A673 (cell line): ENCODE data around the gene LRRC8A. TPM values are rescaled to one million over a fixed set of nuclear protein-coding genes. Genes with fewer than 3 reads are reported as not detected.
A peak's percentile ranks its signal among the peaks of the same experiment; 100 is the strongest.

Source experiments
- BruUV-seq: library from RNA; stranded (reverse); fragments of 400-500 nt; replicated peaks from 2 replicates; lab custom pipeline; 2021; lab: Mats Ljungman, UMichigan
- CTCF ChIA-PET: fragments of 300-600 bp; sonication (Branson Sonifier 250); formaldehyde crosslinking; loops from one replicate; lab custom pipeline; 2022; ENCODE audit warnings: antibody characterized with exemption; lab: Charles Lee
- POLR2A ChIA-PET: fragments of 300-600 bp; sonication (Branson Sonifier 250); formaldehyde crosslinking; loops from one replicate; lab custom pipeline; 2022; ENCODE audit warnings: antibody characterized with exemption; ENCODE audit not compliant: low non-redundant PET; lab: Charles Lee
- DNase-seq: peaks from one replicate; pipeline ENCODE4 v3.0.0-alpha.2; 2015; ENCODE audit warnings: low spot score
- H3K27ac ChIP-seq: fragments of 200-600 bp; sonication (generic); 2 replicates; pipeline ENCODE4 v1.5.1; 2016; ENCODE audit warnings: mixed run types, low read depth, mild to moderate bottlenecking, mixed read lengths, antibody characterized with exemption, low read length; ENCODE audit not compliant: poor library complexity, severe bottlenecking
- H3K27me3 ChIP-seq: fragments of 200-600 bp; sonication (generic); replicated peaks from 2 replicates; pipeline ENCODE4 v1.6.1; 2017; ENCODE audit warnings: mixed run types, low read depth, mild to moderate bottlenecking, mixed read lengths, antibody characterized with exemption, low read length; ENCODE audit not compliant: insufficient read depth, poor library complexity
- H3K36me3 ChIP-seq: fragments of 200-600 bp; sonication (generic); 2 replicates; pipeline ENCODE4 v1.6.1; 2016; ENCODE audit warnings: mixed run types, mild to moderate bottlenecking, mixed read lengths, antibody characterized with exemption, low read length; ENCODE audit not compliant: insufficient read depth, poor library complexity, severe bottlenecking
- H3K4me1 ChIP-seq: fragments of 200-600 bp; sonication (generic); 2 replicates; pipeline ENCODE4 v1.6.1; 2017; ENCODE audit warnings: mixed run types, mild to moderate bottlenecking, mixed read lengths, antibody characterized with exemption, low read length; ENCODE audit not compliant: insufficient read depth, poor library complexity, severe bottlenecking
- H3K4me3 ChIP-seq: fragments of 200-600 bp; sonication (generic); 2 replicates; pipeline ENCODE4 v1.5.1; 2016; ENCODE audit warnings: low read depth, mixed run types, mild to moderate bottlenecking, mixed read lengths, low read length; ENCODE audit not compliant: poor library complexity, severe bottlenecking
- H3K9me3 ChIP-seq: fragments of 200-600 bp; sonication (generic); 2 replicates; pipeline ENCODE4 v1.6.1; 2016; ENCODE audit warnings: mixed run types, low read depth, mild to moderate bottlenecking, mixed read lengths, antibody characterized with exemption, low read length; ENCODE audit not compliant: poor library complexity, severe bottlenecking
- CTCF ChIP-seq: fragments of 300-800, 200-600 bp; sonication (generic); conservative IDR thresholded peaks from 2 replicates; pipeline ENCODE4 v1.5.1; 2017; ENCODE audit warnings: low read depth, mild to moderate bottlenecking, antibody characterized with exemption, low read length, moderate library complexity, mixed read lengths
- EZH2 ChIP-seq: fragments of 200-600 bp; sonication (generic); IDR thresholded peaks from 2 replicates; pipeline ENCODE4 v1.6.1; 2017; ENCODE audit warnings: borderline replicate concordance, low read depth, mild to moderate bottlenecking, mixed read lengths, antibody characterized with exemption, low read length; ENCODE audit not compliant: poor library complexity, severe bottlenecking
- intact Hi-C: fragments of 100-400 bp; cut with micrococcal nuclease; formaldehyde crosslinking; loops from one replicate; pipeline ENCODE4 v1.10.0; 2022; ENCODE audit not compliant: unreplicated experiment
- total RNA-seq: library from RNA; stranded (reverse); gene quantifications from 2 replicates; pipeline ENCODE4 v1.2.3, GENCODE V29; 2021

The LRRC8A gene
- total RNA-seq, 1 experiment from 2014 or later, result 56.8 TPM

DNA sequence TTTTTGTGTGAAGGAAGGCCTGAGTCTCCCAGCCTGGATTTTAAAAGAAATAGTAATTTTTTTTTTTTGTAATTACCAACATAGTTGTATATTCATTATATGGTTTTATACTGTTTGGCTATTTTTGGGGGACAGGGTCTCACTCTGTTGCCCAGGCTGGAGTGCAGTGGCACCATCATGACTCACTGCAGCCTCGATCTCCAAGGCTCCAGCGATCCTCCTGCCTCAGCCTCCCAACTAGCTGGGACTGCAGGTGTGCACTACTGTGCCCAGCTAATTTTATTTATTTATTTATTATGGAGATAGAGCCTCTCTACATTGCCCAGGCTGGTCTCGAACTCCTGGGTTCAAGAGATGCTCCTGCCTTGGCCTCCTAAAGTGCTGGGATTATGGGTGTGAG, 5.1 kb downstream of the LRRC8A start:
- no TSS peak for BruUV-seq

DNA sequence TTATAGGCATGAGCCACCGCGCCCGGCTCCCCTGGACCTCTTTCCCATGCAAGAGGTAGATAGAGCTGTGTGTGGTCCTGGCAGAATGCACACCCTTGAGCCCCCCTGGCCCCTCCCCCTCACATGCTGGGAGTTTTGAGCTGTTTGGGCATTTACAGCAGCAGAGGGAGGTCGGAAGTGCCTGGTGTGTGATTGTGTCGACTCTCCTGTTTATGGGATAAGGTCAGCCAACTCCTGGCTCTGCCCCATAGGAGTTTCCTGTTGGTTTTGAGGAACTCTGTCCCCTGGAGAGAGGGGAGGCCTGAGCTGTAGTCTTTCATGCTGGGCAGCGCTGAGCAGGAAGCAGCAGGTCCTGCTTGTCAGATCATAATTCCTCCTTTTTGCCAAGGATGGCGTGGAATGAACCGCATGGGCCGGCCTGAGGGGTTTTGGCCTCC, 6.0 kb downstream of the LRRC8A start:
- Histone ChIP-seq H3K4me1 (peaks cover 9% of the 10 kb centered on the region), H3K36me3 (peaks cover 18% of the 10 kb centered on the region), H3K27ac (peak overlapping the region; percentile 49), H3K4me3 (no peak overlapping the region), H3K27me3 (no peaks in the 10 kb centered on the region), H3K9me3 (no peaks in the 10 kb centered on the region)
- peak; percentile 89 for DNase-seq
- intact Hi-C loops, result no loop called here
- ChIA-PET POLR2A (interaction anchor here (0.5 to 0.6 kb wide), 2 partner anchors 11 to 1348 kb away, joined by 3 to 8 read pairs; no protein-coding TSS in a partner anchor), CTCF (interaction anchor here (0.7 to 1.2 kb wide), 2 partner anchors 36 to 1332 kb away, joined by 3 to 4 read pairs; no protein-coding TSS in a partner anchor)
- no TSS peak for BruUV-seq
- TF ChIP-seq CTCF (no peak), EZH2 (no peak)

More for the DNA sequence above, 5.1 kb downstream of the LRRC8A start:
- CTCF ChIA-PET, result no interaction called here
- Histone ChIP-seq H3K9me3 (no peaks in the 10 kb centered on the region), H3K27me3 (no peaks in the 10 kb centered on the region), H3K4me1 (peaks cover 9% of the 10 kb centered on the region), H3K4me3 (no peak overlapping the region), H3K36me3 (peaks cover 18% of the 10 kb centered on the region), H3K27ac (no peak overlapping the region)
- DNase-seq, result no peak
- POLR2A ChIA-PET, result interaction anchor here (0.7 kb wide), 1 partner anchor 148 kb away, joined by 3 read pairs; no protein-coding TSS in a partner anchor
- intact Hi-C loops, result no loop called here
- TF ChIP-seq EZH2 (no peak), CTCF (no peak)

DNA sequence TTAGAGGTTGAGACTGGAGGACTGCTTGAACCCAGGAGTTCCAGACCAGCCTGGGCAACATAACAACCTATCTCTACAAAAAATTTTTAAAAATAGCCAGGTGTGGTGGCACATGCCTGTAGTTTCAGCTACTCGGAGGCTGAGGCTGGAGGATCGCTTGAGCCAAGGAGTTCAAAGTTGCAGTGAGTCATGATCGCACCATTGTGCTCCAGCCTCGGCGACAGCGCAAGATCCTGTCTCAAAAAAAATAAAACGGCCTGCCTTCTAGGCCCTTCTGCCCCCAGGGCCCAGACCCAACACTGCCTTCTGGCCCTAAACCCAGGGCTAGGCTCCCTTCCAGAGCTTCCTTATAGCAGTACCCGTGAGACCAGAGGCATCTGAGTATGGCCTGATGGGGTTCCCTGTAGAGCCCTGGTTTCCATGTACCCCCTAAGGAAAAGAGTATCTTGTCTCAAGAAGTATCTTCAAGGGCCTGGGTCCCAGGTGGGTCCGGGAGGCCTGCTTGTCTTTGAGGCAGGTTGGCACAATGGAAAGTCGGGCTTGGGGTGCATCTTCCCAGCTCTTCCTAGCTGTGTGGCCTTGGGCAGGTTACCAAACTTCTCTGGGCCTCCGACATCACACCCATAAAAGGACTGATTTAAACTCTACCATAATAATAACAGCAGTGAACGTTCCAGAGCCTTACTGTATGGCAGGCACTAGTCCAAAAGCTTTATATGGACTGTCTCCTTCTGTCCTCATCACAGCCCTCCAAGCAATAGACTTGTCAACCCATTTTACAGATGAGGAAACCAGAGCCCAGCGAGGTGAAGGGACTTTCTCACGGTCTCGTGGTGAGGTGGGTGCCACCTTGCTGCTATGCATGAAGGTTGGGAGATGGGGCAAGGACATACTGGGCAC, 9.6 kb downstream of the LRRC8A start:
- Histone ChIP-seq H3K4me3 (no peak overlapping the region), H3K9me3 (no peaks in the 10 kb centered on the region), H3K36me3 (peaks cover 18% of the 10 kb centered on the region), H3K27ac (no peak overlapping the region), H3K4me1 (peaks cover 9% of the 10 kb centered on the region), H3K27me3 (no peaks in the 10 kb centered on the region)
- ChIA-PET POLR2A (no interaction called here), CTCF (no interaction called here)
- no peak for TF ChIP-seq CTCF
- no TSS peak for BruUV-seq
- intact Hi-C loops, result no loop called here
- DNase-seq, result no peak
